IPS-11a (cell line): ENCODE measurements around the gene MED25.

Experiments
- H3K4me3 ChIP-seq: one replicate; pipeline ENCODE4 v1.5.1; 2013; ENCODE audit warnings: low read depth, low read length, control low read depth

Gene MED25

DNA sequence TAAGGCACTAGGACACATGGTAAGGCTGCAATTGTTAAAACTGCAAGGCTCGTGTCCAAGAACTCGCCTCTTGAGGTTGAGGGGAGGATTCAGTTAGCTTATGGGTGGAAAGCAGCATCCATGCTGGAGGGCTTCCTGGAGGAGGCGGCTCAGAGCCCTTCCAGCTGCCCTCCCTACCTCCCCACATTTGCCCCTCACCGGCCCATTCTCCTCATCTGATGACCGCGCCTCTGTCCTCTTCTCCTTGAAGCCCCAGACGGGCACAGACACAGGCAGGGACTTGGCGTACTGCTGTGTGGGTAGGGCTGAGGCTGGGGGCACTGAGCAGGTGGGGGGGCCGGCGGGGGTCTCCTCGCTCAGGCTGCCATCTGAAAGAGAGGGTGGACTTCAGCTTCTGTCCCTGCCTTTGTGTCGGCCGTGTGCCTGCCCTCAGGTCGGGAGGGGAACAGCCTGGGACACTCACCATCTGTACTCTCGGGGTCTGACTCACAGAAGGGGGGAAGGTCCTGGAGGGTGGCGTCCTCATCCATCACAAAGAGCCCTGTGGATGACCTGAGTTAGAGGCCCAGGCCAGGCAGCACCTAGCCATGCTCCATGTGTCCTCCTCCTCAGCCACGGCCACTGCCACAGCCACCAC is 53.4 kb downstream of the MED25 start:
- H3K4me3 ChIP-seq: no peak overlapping the region

DNA sequence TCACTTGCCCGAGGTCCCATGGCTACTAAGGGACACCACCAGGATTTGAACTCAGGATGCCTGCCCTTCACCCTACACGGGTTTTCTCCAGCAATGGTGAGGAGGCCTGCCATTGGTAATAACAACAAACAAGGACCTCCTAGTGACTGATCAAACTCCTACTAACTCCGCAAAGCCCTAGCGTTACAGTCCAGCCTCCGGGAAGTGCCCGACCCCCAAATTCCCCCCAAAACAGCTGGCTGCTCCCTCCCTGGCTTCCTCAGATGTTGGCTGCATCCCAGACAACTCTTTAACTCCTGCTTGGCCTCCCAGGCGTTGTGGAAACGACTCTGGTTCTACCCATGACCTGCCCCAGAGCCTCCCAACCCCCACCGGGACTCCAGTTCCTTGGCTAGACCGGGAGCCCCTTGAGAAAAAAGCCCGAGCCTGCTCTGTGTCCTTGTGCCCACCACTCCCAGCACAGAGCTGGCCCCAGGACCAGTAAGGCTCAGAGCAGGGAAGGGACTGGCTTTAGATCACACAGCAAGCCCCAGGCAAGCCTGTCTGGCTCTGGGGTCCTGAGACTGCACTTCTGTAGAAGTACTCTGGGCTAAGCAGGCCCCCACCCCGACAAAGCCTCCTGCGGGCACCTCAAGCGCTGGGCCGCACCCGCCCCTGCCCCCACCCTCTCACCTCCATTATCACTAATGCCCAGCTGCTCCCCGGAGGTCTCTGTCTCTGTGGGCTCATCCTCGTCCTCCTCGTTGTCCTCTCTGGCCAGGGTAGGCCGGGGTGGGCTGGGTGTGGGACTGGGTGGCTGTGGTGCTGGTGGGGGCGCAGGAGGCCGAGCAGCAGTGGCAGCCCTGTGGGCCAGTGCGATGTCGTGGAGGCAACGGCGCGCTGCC is 54.4 kb downstream of the MED25 start:
- H3K4me3 ChIP-seq: no peak overlapping the region

DNA sequence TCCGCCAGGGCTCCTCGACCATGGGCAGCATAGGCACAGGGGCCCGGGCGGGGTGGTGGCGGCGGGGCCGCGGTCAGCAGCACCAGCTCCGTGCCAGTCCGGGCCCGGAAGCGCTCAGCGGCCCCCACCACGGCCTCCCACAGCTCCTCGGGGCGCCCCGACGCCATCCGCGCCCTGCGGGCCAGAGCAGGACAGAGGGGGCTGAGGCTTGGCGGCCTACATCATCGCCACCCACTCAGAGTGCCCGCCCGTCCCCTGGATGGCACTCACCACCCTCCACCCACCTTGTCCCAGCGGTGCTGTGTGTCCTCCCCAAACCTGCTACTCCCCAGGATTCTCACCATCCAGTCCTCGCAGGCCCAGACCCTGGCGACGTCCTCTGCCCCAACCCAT is 55.0 kb downstream of the MED25 start:
- no peak overlapping the region for H3K4me3 ChIP-seq

DNA sequence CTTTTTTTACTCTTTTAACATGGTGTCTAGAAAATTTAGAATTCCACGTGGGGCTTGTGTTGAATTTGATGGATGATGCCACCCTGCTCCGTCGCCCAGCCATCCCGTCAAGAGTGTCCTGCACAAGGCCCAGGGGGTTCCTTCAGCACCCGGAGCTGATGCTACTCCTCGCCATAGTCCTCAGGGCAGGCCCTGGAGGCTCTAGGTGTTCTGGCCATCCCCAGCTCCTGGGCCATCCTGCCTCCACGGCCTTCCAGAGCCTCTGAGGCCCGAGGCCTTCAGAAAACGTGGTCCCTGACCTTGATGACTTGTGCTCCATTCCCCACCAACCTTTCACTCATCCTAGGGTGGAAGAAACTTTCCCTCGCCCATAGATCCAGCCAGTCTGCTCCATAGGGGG is 55.7 kb downstream of the MED25 start:
- H3K4me3 ChIP-seq: no peak overlapping the region

DNA sequence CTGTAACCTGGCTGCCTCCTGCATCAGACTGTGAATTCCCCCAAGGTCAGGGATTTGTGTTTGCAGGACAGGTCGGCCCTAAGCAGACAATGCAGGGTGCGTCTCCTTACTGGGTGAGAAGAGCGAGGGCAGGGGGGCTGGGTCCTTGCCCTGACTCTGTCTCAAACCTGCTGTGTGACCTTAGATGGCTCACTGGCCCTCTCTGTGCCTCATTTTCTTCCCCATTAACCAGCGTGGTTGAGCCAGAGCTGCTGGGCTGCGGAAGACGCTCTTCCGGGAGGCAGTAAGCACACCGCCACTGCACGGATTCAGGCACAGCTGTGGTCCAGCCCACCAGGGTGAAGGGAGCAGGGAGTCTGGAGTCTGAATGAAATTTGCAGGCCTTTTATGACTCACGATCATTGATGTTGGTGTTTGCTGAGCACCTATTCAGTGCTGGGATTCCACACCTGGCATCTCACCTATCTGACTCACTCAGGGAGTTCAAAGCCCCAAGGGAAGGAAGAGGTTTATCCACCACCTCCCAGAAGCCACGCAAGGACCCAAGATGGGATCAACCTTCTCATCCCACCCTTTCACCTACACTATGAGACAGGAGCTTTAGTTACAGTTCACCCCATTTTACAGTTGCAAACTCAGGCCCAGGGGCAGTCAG is 56.5 kb downstream of the MED25 start:
- H3K4me3 ChIP-seq: no peak overlapping the region

DNA sequence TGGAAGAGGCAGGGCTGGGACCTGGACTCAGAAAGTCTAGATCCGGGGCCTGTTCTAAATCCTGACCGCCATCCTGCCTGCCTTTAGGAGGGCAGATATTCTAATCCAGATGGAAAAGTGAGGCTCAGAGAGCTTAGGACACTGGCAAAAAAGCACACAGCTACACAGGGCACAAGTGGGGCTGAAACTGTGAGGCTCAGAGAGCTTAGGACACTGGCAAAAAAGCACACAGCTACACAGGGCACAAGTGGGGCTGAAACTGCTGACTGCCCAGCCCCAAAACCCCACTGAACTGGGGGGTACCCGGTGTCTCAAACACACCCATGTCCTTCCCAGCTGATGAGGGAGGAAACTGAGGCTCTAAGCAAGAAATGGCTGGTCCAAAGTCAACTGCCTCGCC is 57.1 kb downstream of the MED25 start:
- H3K4me3 ChIP-seq: peak overlapping the region; percentile 98

DNA sequence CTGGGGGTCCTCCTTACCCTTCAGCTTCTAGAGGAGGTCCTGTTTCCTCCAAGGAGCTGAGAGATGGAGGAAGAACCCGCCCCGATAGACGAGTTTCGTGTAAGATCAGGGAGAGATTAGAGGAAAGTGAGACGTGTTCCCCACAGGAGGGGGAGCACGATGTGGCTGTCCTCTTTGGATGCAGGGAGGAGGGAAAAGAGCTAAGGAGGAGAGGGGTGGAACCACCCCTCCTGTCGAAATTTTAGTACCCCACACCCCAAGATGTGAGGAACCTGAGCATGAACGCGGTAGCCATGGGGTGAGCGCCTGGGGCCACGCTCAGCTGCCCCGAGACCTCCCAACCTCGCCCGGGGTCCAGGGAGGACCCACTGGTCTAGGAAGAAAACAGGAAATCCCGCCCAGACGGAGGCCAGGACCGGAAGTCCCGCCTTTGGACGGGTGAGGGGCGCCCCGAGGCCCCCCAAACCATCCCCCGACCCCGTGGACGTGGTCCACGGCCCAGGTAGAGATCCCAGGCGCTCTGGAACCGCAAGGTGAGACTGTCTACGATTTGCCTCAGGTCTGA is 57.9 kb downstream of the MED25 start:
- peak overlapping the region; percentile 98 for H3K4me3 ChIP-seq

DNA sequence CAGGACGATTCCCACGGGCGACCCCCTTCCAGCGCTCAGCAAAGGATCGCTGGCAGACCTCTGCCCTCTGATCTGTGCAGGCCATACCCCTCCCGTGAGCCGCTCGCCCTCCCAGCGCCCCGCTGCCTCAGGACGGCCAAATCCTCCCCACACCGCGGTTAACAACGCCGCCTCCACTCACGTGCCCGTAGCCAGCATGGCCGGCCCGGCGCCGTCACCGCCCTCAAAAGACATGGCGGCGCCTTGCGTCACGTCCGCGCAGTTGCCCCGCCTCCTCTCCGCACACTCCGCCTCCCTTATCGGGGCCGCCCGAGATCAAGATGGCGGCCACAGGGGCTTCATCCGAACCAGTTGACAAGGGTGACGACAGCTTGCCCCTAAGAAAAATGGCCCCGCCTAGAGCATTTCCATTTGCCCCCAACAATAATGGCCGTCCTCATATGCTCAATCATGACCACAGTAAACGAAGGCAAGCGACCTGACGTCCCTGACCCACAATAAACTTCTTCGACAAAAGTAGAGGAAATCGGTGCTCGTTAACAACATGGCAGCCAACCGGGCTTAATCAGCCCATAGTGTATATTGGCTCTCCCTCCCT is 58.4 kb downstream of the MED25 start:
- peak overlapping the region; percentile 98 for H3K4me3 ChIP-seq

DNA sequence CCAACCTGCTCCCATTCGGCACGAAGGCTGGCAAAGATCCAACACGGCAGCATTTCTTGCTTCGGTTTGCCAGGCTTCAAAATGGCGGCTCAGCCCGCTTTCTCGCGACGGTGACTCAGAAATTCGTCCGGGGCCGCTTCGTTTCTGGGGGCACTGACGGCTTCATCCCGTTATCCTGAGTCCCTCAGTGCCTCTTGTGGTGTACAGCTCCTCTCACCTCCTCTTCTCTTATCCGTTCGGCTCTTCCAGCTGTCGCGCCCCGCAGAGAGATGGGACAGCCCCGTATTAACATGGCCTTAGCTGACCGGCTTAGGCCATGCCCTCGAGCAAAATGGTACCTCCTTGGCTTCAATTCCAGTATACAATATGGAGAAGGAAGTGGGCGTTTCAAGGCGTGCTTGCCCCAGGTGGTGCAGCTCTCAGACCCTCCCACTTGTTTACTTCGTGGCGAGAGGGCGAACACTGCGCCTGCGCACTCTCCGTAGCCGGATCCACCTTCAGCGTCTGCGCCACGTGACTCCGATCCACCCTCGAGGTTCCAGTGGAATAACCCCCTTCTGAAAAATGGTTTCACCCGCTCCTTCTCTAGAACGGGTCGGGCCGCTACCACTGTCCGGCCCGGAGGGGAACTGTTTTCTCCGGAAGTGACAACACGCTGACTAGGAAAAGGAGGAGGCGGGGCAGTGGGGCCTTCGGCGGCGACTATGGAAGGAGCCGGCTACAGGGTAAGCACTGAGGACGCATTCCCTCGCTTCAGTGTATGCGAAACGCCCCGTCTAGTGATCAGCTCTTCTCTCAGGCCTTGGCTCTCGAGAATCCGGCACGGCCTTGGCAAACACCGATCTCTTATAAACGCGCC is 59.2 kb downstream of the MED25 start, which contains the start of the genes AKT1S1 and TBC1D17:
Gene AKT1S1, minus strand, starts transcription at position 336 of the 859 bp plus-strand sequence. CDS start 4,060 bp downstream, outside the sequence.
Gene TBC1D17, plus strand, starts transcription at position 683 of the 859 bp plus-strand sequence. Its CDS starts 22 bp downstream, at position 705.
- peak within 1 kb of the TSS; percentile 98 for H3K4me3 ChIP-seq

DNA sequence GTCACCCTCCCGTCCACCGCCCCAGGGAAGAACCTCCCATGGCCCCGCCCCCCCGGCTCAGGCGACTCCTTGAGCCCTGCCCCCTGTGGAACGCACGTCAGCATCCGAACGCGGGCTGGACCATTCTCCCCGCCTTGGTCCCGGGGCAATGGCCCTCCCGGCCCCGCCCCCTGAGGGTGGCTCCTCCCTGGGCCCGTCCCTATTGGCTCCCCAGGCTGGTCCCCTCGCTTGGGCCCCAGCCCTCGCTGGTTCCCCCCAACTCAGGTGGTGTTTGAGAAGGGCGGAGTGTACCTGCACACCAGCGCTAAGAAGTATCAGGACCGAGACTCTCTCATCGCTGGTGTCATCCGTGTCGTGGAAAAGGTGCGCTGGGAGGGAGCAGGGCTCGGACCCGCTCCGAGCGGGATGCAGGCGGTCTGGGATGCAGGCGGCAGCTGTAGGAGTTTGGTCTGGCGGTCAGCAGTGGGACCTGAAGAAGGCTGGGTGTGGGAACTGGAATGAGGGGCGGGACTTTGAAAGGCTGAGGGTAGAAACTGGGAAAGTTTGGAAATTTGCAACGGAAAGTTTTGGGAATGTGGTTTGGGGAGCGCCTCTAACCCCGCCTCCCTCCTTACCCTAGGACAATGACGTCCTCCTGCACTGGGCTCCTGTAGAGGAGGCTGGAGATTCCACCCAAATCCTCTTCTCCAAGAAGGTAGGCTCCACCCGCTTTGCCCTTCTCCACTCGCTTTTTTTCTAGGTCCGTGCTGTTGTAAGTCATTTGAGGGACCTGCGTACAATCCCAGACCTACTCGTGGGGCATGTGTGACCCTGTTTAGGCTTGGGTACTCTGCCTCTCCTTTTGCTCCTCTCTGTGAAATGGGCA is 60.0 kb downstream of the MED25 start:
- peak overlapping the region; percentile 98 for H3K4me3 ChIP-seq

DNA sequence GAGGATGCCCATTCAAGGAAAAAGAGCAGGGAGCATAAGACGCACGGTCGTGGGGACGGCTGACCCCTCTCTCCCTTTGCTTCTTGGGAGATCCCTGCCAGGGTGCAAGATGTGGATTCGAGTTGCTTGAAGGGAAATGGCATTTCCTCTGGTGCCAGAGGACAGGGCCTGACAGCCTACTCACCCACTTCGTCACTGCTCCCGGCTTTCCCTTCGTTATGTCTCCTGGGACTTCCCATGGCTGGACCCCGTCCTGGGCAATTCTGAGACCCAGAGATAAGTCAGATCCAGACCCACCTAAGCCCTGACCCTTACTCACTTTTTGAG is 60.6 kb downstream of the MED25 start:
- peak overlapping the region; percentile 98 for H3K4me3 ChIP-seq

DNA sequence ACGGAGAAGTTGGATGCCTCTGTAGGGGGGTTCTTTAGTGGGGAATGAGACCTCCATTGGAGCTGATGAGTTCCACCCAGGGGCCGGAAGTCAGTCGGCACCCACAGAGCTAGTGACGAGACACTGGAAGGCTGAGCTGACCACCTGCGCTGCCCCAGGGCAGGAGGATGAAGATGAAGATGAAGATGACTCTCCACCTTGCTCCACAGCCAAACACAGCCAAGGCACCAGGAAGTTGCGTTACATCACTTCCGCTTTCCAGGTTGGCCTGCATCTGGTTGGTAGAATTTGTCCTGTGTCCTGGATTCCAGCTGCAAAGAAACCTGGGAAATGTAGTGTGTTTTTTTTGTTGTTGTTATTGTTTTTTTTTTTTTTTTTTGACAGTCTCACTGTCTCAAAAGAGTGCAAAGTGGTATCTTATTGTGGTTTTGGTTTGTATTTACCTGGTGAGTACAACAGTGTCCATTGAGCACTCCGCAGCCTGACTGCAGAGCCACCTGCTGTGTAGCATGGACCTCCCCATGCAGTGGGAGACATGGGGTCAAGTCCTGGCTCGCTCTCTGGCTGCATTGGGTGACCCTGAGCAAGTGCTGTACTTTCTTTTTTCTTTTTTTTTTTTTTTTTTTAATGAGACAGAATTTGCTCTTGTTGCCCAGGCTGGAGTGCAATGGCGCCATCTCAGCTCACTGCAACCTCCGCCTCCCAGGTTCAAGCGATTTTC is 61.3 kb downstream of the MED25 start:
- H3K4me3 ChIP-seq: no peak overlapping the region

DNA sequence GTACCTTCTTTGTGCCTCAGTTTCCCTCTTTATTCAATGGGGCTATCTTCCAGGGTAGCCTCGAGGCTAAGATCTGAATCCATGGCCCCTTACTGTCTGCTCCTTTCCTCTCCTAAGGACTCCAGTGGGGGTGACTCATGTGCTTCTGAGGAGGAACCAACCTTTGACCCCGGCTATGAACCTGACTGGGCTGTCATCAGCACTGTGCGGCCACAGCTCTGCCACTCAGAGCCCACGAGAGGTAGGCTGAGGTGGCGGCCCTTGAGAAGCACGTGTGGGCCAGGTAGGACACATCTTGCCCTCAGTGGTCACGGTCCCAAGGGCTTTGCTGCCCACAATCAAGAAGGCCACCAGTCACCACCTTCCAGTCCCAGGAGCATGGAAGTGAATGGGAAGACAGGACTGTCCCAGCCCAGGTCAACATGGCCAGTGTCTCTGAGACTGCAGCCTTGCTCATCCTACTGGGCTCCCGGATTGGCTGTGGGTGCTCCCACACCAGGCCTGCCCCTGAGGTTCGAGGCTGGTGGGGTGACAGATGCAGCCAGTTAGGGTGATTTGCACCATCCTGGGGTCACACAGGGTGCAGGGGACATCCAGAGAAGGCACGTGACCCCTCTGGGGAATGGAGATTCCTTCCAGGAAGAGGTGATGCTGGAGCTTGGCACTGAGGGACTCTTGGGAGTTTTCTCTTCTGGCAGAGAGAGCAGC is 62.2 kb downstream of the MED25 start:
- H3K4me3 ChIP-seq: no peak overlapping the region

DNA sequence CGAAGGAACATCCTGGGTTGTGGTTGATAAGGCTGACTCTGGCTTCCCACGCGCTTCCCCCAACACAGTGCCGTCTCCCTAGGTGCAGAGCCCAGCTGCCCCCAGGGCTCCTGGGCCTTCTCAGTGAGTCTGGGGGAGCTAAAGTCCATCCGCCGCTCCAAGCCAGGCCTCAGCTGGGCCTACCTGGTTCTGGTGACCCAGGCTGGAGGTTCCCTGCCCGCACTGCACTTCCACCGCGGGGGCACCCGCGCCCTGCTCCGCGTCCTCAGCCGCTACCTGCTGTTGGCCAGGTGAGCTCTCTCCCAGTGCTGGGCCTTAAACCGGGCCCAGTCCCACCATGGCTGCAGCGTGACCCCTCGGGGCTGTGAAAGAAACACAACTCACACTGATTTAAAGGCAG is 63.1 kb downstream of the MED25 start:
- no peak overlapping the region for H3K4me3 ChIP-seq

DNA sequence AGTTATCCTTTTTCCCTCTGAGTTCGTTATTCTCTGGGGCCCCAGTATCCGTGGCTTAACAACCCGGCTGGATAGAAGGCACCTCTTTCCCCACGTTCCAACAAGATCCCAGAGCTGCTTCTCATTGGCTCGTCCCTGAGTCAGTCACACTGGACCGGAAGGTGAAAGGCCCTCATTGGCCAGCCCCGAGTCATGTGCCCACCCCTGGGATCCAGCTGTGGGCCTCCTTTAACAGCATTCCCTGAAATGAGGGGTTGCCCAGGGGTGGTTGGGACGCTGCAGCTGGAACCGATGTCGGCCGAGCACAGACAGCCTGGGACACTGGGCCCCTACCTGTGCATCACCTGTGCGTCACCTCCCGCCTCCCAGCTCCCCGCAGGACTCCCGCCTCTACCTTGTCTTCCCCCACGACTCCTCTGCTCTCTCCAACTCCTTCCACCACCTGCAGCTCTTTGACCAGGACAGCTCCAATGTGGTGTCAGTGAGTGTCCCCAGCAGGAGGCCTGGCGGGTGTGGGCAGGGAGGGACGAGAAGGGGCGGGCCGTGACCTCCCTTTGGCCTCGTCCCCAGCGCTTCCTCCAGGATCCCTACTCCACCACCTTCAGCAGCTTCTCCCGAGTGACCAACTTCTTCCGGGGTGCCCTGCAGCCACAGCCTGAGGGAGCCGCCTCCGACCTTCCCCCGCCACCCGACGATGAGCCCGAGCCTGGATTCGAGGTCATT is 63.7 kb downstream of the MED25 start:
- H3K4me3 ChIP-seq: no peak overlapping the region

DNA sequence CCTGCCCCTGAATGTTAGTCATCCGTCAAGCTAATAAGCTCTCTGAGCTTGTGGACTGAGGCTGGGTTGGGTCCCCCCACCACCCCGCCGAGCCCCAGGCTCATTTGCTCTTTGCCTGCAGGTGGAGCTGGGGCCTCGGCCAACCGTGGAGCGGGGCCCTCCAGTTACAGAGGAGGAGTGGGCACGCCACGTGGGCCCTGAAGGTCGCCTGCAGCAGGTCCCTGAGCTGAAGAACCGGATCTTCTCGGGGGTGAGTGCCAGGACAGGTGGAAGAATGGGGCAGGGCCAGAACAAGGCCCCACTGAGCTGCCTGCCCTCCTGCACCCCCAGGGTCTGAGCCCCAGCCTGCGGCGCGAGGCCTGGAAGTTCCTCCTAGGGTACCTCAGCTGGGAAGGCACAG is 64.6 kb downstream of the MED25 start:
- no peak overlapping the region for H3K4me3 ChIP-seq

DNA sequence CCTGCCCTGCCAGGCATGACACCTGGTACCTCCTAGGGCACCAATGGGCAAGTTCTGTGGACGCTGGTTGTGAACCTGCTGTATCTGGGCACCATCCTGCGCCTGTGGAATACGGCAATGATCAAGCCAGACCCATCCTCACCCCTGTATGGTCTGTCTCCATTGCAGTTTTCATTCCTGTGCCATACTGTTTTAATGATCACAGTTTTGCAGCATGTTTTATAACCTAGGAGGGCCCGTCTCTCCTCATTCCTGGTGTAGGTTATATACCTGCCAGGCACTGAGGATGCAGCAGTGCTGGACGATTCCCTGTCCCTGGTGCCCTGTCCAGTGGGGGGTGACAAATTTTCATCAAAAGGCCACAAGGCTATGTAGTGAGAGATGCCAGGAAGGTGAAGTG is 65.0 kb downstream of the MED25 start:
- no peak overlapping the region for H3K4me3 ChIP-seq
